HG02759 (cell line): ENCODE results near the gene CPNE4.
"Not testable (repeated sequence)": the region's sequence is repeated elsewhere in the genome, so short reads cannot be mapped to it uniquely, and the experiment has no call there.

Experiments used
- ATAC-seq: cut with Tn5 transposase; IDR thresholded peaks from one replicate; pipeline ENCODE4 v1.9.1; 2021; ENCODE audit warnings: mild to moderate bottlenecking, moderate library complexity; ENCODE audit not compliant: unreplicated experiment

Gene CPNE4

GRCh38 chr3:131486545-131486944 lies 548.3 kb downstream of the CPNE4 start:
- not testable (repeated sequence) for ATAC-seq

DNA sequence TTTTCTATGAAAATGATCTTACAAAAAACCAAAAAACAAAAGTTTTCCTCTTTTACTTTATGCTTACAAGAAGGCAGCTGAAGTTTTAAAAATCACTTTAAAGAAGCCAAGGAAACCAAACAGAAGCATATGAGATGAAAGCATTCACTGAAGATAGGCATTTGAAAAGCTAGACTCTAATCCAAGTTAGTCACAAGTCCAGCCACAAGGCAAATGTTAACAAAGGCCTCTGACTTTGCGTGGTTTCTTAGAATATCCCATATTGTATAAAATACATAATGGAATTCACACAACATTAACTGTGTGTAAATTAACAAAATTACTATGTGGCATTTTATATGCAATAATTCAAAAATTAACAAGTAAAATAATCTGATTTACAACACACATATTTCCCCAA lies 549.7 kb downstream of the CPNE4 start:
- ATAC-seq = no peak

DNA sequence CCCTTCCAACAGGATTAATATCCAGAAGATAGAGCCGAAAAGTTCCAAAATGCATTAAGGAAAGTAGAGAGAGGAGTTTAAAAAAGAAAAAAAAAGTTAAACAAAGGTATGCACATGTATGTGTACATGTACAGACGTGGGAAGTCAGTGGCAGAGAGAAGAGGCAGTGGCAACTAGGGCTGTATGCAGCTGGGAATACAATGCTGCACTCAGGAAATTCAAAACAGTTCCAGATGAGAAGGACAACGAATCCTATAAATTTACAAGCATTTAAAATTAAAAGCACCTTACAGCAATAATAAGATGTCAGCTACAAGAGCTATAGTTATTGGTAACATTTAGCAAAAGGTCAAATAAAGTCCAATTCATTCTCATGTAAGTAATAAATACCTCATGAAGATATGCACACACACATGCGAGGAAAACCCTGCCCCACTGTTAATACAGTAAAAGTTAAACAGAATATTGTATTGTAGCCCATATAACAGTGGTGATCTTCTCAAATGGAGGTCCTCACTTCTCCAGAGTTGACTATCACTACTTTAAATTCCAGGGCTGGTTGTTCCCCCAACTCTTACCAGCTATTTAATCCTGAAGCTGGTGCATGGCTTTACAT lies 550.2 kb downstream of the CPNE4 start:
- no peak for ATAC-seq
